ENCODE data around the gene LOXL3.
"Not testable (repeated sequence)": the region's sequence is repeated elsewhere in the genome, so short reads cannot be mapped to it uniquely, and the experiment has no call there.

Gene LOXL3

DNA sequence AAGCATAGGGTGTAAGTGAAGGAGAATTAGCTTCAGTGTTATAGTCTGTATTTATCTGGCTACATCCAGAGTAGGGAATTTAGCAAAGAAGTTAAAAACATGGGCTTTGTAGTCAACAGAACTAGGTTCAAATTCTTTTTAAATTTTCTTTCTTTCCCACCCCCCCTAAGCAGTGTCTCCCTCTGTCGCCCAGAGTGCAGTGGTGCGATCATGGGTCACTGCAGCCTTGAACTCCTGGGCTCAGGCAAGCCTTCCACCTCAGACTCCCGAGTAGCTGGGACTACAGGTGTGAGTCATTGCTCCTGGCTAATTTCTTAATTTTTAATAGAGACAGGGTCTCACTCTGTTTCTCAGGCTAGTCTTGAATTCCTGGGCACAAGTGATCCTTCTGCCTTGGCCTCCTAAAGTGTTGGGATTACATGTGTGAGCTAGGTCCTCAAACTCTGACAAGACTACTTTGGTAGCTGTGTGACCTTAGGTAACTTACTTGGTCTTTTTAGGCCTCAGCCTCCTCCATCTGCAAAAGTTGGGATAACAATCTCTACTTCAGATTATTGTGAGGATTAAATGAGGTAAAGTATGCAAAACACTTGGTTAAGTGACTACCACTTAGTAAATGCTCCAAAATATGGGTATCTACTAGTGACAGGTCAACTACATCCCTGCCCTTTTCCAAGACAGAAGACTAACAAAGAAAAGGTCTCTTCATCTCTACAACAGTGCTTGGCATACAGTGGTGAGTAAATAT is 18.6 kb upstream of the LOXL3 start:
- no peak for DNase-seq

DNA sequence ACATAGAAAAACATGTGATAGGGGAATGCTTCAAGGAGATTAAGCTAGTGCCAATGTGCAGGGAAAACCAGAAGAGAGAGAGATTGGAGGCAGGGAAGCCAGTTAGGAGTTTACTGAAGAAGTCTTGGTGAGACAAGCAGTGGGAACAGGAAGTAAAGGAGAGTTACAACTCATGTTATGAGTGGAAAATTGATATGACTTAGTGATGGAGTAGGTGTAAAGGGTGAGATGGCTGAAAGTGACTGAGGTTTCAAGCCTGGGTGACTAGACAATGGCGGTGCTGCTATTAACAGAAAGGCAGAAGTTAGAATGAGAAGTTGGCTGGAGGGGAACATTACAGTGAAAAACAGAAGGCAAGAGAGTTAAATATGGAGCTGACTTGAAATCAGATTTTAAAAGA is 17.3 kb upstream of the LOXL3 start:
- no peak for DNase-seq

DNA sequence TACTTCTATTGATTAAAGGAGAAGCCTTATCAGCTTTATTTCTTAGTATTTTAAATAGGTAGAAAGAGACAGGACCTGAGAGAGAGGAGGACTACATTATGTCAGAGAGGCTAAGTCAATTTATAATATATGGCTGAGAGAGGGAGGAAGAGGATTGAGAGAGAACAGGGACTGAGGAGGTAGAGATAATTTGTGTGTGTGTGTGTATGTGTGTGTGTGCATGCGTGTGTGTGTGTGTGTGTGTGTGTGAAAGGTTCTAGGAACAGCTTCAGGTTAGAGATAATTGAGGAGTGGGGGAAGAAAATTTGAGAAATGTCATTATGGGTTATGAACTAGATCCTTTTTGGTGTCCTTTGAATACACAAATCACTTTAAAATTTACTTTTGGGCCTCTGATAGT is 15.9 kb upstream of the LOXL3 start:
- no peak for DNase-seq

DNA sequence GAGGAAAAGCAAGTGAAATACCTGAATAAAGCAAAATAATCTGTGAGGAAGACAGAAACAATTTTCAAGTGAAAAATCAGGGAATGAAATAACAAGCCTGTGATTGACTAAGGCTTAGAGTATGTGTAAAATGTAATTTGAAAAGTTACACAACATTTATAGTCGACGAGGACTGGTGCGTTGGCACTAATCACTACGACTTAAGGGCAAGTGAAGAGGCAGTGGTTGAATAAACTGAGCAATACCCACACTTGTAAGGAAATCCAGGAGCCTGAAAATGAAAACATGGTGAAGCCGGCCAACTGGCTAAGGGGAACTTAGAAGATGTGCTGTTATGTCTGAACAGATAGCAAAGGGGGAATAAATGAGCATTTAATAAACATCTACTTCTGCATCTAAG is 14.1 kb upstream of the LOXL3 start:
- no peak for DNase-seq

DNA sequence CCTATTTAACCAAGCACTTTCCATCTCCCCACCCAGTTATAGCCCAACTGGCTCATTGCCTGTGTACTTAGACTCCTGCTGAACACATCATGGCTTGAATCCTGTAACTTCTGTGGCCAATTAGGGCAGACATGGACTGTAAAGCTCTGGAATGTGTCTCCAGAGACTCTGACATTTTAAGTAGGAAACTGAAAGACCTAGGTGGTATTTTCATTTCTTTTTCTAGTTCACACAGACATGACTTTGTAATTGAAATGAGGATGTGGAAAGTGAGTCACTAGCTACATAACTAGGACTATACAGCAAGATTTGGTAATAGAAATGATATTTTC is 13.0 kb upstream of the LOXL3 start:
- no peak for DNase-seq

DNA sequence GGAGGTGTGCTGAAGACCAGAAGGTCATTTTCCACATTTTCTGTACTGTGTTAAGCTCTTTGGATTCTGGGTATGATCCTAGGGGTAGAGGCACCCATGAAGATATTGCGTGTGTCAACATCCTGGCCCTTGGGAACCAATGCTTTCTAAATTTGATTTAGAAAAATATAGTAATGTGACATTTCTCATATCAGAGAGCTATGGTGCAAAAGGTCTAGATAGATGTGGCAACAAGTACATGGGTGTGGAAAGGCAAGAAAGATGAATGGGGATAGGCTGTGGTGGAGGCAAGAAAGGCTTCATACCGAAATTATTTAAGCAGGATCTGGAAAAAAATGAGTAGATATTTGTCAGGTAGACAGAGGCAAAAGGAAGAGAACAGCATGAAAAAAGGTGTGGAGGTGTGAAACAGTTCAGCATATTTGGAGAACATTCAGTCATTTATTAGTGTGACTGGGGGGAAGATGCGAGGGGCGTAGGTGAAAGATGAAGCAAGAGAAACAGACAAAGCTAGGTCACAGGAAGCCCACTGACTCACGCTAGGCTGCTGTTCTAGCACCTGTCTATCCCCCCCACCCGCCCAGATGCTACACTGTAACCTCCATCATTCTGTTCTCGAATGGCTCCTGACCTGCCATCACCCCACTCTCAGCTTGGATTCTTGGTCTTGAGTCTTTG is 12.5 kb upstream of the LOXL3 start:
- DNase-seq: no peak

DNA sequence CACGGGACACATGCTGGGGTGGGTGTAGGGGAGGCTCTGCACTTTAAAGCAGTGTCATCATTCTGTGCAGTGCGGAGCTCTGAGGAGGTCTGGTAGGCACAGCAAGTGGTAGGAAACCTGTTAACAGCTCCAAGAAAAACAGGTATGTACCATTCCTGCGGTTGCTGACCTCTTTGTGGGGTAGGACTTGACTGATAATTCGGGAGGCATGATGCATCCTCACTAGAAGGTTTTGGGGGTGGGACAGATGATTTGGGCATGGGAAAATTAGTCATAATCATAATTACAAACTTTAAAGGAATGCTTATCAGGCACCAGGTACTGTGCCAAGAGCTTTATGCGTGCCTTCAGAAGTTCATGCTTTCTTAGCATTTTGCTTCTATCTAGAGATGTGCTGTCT is 10.5 kb upstream of the LOXL3 start:
- no peak for DNase-seq

DNA sequence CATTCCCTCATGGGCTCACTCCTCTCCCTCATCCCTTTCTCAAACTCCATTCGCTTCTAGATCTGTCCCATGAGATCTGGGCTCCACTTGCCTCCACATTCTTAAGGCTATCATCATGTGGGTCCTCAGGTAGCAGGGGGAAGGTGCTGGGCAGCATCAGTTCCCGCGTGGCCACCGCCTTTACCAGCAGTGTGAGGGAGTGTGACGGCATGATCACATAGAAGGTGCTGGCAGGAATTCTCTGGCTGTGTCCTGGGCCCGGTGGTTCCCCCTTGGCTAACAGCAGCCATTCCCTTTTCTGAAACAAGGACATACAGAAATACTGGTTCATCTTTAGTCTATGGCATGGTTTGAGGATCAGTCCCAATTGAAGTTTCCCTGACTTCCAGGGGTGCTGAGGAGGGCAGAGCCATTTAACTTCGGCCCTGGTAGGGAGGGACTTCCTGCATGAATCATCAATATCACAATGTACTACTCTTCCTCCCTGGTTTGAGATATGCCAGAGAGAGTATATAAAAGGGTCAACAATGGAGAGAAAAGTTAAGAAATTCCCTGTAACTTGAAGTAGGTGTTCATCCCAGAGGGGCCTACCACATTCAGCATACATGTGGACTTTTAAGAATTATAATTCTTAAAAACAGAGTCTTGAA is 8.5 kb upstream of the LOXL3 start:
- no peak for DNase-seq

DNA sequence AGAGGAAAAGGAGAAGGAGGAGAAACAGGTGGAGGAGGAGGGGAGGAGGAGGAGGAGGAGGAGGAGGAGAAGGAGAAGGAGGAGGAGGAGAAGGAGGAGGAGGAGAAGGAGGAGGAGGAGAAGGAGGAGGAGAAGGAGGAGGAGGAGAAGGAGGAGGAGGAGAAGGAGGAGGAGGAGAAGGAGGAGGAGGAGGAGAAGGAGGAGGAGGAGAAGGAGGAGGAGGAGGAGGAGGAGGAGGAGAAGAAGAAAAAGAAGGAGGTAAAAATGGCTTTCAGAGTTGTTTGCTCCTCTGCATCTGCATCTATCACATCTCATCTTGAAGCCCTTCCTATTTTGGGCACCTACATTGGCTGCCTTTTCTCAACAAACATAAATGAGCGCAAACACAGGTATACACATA is 7.3 kb upstream of the LOXL3 start:
- not testable (repeated sequence) for DNase-seq

DNA sequence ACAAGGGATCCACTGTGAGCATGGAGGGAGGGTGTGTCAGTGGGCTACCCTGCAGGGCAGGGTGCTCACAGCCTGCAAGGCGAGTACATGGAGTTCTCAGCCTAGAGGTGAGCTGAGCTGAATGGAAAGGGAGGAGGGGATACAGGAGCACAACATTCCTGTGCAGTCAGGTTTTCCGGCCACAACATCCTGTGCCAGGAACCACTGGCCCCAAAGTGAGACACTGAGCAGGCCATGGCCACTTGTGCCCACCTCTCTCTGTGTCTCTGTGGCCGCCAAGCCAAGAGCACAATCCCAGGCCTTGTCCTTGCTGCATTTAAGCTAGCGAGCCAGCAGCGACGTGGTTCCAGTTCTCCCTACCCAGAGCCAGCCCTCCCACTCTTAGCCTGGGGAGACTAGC is 6.8 kb upstream of the LOXL3 start:
- DNase-seq: no peak

DNA sequence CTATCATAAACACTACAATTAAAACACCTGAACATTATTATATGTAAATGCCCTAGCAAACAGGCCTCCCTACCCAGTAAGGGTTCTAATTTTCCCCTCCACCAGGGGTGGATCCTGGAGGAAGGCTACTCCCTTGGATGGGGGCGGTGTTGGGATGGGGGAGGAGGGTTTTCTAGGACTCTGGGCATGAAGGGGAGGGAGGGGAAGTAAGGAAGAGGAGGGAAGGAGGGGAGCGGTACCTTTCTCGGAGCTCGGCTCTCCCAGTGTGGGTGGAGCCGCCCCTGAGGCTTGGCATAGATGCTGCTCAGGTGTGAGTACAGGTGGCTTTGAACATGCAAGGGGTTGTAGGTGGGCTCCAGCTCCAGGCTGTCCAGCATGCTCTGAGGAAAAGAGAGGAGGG is 6.2 kb upstream of the LOXL3 start:
- DNase-seq: no peak

DNA sequence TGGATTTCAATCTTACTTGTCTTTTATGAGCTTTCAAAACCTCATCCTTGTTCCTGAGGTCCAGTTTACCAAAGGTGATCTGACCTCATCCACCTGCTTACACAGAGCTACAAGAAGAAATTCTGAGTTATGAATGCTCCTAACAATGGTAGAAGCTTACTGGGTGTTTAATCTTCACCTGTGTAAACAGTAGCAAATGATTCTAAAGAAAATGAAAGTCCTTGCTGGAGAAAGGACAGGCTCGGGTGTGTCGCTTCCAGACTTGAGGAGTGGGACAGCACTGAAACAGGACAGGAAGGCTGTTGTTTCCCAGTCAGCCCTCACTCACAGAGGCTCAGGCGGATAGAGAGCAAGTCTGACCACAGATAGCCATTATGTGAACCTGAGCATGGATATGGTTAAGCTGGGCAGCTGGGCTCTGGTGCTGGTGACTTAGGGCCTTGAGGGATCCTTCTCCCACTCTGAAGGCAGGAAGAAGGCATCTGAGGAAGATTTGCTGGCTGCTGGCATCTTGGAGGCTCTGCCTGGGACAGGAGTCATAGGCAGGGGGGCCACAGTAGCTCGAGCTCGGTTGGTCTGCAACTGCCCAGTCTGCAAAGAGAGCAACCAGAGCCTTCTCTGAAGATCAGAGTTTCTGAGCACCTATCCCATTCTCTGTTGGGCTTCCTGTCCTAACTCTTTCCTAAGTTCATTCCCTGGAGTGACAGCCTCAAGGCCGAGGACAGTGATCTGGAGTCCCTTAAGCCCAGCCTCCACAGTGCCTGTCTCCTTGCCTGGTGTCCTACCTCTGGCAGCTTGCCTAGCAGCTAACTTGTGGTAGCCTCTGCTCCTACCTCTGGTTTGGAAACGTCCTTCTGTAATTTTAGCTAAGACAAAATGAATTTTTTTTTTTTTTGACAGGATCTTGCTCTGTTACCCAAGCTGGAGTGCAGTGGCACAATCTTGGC is 4.8 kb upstream of the LOXL3 start:
- DNase-seq: no peak

DNA sequence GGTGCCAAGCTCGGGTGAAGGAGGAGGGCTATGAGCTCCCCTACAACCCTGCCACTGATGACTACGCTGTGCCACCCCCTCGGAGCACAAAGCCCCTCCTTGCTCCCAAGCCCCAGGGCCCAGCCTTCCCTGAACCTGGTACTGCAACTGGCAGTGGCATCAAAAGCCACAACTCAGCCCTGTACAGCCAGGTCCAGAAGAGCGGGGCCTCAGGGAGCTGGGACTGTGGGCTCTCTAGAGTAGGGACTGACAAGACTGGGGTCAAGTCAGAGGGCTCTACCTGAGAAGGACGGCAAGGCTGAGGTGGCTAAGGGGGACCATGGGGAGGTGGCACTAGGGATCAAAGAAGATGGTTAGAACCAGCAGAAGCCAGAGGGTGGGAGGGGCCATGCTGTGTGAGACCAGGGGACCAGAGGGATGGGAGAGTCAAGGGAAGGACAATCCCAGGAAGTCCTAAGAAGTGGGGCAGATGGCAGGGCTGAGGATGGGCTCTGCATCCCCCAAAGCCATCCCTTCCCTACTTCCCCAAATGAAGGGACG is 3.2 kb upstream of the LOXL3 start:
- no peak for DNase-seq

DNA sequence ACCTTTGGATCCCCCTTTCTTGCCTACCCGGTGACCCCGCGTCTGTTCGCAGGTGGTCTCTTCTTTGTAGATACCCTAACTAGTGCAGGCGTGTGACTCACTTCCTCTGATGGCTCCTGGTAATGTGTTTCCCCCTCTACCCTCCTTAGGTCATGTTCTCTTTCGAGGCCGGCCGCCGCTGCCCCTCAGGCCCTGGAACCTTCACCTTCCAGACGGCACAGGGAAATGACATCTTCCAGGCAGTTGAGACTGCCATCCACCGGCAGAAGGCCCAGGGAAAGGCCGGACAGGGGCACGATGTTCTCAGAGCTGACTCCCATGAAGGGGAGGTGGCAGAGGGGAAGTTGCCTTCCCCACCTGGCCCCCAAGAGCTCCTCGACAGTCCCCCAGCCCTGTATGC is 2.4 kb upstream of the LOXL3 start:
- DNase-seq: no peak

DNA sequence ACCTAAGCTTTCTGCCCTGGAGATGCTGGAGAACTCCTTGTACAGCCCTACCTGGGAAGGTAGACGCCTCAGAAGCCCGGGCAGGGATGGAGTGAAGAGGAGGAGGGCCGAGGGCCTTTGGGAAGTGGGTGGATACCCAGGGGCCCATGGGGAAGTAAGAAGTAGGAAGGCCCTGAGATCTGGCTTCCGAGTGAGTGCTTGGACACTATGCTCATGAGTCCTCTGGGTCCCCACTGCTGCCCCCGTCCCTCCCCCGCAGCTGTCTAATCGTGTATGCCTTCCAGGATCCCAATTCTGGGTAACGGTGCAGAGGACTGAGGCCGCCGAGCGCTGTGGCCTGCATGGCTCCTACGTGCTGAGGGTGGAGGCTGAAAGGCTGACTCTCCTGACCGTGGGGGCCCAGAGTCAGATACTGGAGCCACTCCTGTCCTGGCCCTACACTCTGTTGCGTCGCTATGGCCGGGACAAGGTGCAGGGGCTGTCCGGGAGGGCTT is 1.9 kb upstream of the LOXL3 start:
- DNase-seq: no peak

DNA sequence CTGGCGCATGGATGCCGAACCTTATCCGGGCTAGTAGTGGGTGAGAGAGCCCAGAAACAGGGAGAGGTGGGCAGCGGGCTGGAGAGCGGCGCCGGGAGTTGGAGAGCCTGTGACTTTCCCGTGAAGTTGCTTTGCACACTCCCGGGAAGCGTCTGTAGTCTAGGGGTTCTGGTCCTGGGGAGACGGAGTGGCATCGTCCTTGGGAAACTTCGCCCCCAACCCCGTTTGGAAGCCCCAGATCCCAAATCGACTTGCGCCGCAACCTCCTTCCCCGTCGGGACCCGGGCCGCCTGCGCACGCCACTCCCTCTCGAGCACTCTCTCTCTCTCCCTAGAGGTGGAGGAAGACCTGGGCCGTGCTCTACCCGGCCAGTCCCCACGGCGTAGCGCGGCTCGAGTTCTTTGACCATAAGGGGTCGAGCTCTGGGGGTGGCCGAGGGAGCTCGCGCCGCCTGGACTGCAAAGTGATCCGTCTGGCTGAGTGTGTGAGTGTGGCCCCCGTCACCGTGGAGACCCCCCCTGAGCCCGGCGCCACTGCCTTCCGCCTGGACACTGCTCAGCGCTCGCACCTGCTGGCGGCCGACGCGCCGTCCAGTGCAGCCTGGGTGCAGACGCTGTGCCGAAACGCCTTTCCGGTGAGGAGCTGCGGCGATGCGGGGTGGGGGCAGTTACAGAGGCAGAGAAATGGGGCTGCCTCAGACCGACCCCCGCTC is 1.2 kb upstream of the LOXL3 start:
- peak; percentile 47 for DNase-seq

DNA sequence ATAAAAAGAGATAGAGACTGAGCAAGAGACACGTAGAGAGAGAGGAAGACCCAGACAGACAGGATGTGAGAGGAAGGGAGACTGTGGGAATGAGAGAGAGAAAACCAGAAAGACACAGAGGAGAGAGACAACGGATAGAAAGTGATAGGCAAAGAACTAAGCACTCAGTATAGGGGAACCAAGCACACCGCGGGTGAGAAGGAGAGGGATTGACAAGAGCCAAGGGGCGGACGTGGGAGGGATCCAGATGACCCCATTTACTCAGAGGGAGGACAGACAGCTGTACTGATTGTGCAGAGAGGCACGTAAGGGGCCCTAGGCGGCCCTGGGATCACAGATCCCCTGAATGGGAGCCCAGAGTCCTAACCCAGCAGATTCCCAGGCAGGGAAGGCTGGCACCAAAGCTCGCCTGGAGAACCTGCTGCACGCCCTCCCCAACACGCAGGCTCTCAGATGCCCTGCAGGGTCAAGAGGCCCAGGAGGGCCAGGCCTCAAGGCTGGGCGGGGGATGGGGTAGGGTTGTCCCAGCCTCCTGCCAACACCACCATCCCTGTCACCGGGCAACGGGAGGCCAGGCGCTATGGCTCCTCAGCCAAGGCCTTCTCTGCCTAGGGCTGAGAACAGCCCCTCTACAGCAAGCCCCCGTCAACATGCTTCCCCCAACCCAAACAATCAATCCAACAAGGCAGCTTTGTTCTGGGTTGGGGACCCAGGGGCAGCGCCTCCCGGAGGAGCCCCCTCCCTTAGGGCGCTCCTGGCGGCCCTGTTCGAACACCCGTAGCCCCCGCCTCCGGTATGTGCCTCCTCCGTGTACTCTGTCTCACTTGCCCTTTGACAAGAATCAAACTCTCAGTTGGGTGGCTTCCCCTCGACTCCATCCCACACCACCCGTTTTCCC is 579 bp downstream of the LOXL3 start:
- DNase-seq: no peak

DNA sequence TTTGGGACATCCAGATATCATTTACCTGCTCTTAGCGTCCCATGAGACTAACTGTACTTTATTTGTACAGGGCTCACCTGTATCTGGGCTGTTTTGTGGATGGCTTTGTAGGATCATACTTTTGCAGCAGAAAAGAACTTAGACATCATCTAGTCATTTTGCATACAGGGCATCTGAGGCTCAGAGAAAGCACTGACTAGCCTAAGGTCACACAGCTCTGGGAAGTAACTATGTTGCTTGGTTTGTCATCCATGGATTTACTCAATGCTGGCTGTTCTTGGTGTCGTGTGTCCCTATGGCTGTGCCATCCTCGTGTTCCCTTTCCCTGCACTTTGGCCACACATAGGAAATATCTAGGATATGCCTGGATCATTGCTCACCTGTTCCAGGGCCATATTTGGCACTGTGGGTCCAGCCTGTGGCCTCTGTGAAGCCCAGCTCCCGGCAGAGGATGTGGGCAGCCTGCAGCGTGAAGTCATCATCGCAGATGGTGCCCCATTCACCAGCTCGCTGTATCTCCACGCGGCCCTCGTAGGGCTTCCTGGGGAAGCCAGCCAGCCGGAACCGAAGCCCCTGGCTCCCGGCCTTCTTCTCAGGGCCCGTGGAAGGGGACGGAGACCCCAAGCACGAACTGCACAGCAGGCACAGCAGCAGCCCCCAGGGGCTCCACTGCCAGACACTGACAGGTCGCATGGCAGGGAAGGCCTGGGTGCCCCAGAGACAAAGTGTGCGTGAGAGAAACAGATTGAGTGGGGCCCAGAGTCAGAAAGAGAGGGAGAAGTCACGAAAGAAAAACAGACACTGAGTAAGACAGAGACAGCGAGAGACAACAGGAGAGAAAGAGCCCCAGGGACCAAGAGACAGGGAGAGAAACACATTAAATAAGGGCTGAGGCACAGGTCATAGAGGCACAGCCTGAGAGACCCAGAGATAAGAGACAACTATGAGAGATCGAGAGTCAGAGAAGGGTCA is 1.5 kb downstream of the LOXL3 start:
- no peak for DNase-seq

DNA sequence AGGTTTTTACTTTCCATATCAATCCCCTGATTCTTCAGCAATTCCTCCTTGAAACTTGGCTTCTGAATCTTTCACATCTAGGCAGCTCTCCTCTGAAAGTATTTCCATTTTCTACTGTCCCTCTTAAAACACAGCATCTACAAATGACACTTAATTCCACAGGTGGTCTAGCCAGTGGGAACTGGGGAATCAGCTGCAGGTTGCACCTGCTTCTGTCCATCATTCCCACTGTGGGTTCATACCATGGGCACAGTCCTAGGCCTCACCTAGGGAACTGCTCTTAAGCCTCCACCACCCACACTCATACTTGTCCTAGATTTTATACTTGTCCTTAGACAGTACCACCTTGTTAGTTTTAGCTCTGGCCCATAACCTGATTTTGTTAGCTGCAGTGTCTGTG is 2.2 kb downstream of the LOXL3 start:
- no peak for DNase-seq

DNA sequence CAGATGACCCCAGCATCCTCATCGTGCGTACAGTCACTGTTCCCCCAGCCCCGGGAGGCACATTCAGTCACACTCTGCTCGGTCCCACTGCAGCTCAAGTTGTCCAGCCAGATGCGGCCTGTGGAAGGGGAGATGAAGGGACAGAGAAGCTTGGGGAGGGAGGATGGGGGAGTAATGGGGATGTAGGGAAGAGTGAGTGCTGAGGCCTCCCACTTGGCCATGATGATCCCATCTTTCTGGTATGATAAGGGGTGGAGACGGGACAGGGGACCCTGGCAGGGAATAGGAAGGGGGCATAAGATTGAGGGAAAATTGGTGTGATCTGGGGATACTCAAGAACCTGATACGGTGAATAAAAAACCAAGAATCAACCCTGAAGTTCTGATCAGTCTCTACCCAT is 3.5 kb downstream of the LOXL3 start:
- no peak for DNase-seq
